Measurements from ENCODE around the gene TRPM3.
"Not testable (repeated sequence)": the region's sequence is repeated elsewhere in the genome, so short reads cannot be mapped to it uniquely, and the experiment has no call there.

Gene TRPM3

GRCh38 chr9:70749066-70749465, 372.4 kb downstream of the TRPM3 start:
- no peak for DNase-seq (ENCODE audit: low read depth)

- DNase-seq (ENCODE audit: low read depth): no peak
These were observed 374.1 kb downstream of the TRPM3 start for GRCh38 chr9:70747261-70747718.

- DNase-seq (ENCODE audit: low read depth): no peak
These were observed 374.7 kb downstream of the TRPM3 start for GRCh38 chr9:70746760-70747159.

- DNase-seq (ENCODE audit: low read depth): no peak
These were observed 375.1 kb downstream of the TRPM3 start for GRCh38 chr9:70746316-70746715.

GRCh38 chr9:70724794-70725193, 396.6 kb downstream of the TRPM3 start:
- not testable (repeated sequence) for DNase-seq (ENCODE audit: low read depth)

- DNase-seq (ENCODE audit: low read depth): not testable (repeated sequence)
These were observed 397.4 kb downstream of the TRPM3 start for GRCh38 chr9:70724025-70724424.

- not testable (repeated sequence) for DNase-seq (ENCODE audit: low read depth)
These were observed 414.6 kb downstream of the TRPM3 start for GRCh38 chr9:70706797-70707196.

- no peak for DNase-seq (ENCODE audit: low read depth)
These were observed 420.3 kb downstream of the TRPM3 start for GRCh38 chr9:70701163-70701562.

- DNase-seq (ENCODE audit: low read depth): no peak
These were observed 424.6 kb downstream of the TRPM3 start for GRCh38 chr9:70696694-70697335.

- no peak for DNase-seq (ENCODE audit: low read depth)
These were observed 426.7 kb downstream of the TRPM3 start for GRCh38 chr9:70694758-70695157.

GRCh38 chr9:70693186-70693585, 428.2 kb downstream of the TRPM3 start:
- DNase-seq (ENCODE audit: low read depth): no peak

- no peak for DNase-seq (ENCODE audit: low read depth)
These were observed 429.0 kb downstream of the TRPM3 start for GRCh38 chr9:70692431-70692830.

- DNase-seq (ENCODE audit: low read depth): no peak
These were observed 432.7 kb downstream of the TRPM3 start for GRCh38 chr9:70688704-70689103.

GRCh38 chr9:70683841-70684240, 437.6 kb downstream of the TRPM3 start:
- no peak for DNase-seq (ENCODE audit: low read depth)

GRCh38 chr9:70682298-70682697, 439.1 kb downstream of the TRPM3 start:
- no peak for DNase-seq (ENCODE audit: low read depth)

GRCh38 chr9:70679845-70680244, 441.6 kb downstream of the TRPM3 start:
- no peak for DNase-seq (ENCODE audit: low read depth)

GRCh38 chr9:70678153-70678552, 443.3 kb downstream of the TRPM3 start:
- DNase-seq (ENCODE audit: low read depth): no peak

GRCh38 chr9:70677055-70677735, 444.2 kb downstream of the TRPM3 start:
- no peak for DNase-seq (ENCODE audit: low read depth)

- no peak for DNase-seq (ENCODE audit: low read depth)
These were observed 445.5 kb downstream of the TRPM3 start for GRCh38 chr9:70675868-70676370.

- no peak for DNase-seq (ENCODE audit: low read depth)
These were observed 447.6 kb downstream of the TRPM3 start for GRCh38 chr9:70673844-70674243.

- DNase-seq (ENCODE audit: low read depth): no peak
These were observed 449.2 kb downstream of the TRPM3 start for GRCh38 chr9:70672161-70672649.

GRCh38 chr9:70668751-70669150, 452.7 kb downstream of the TRPM3 start:
- no peak for DNase-seq (ENCODE audit: low read depth)

GRCh38 chr9:70658765-70659164, 462.7 kb downstream of the TRPM3 start:
- no peak for DNase-seq (ENCODE audit: low read depth)

All from stimulated activated CD4-positive, alpha-beta T cell treated with anti-CD3 and anti-CD28 coated beads, Interleukin-2, amount 100 ng/mL, for 4 hours (primary cell).